HepG2 (cell line): ENCODE measurements around the gene GTF2H4.

ENCODE experiments used
- EZH2 ChIP-seq: conservative IDR thresholded peaks from 2 replicates; pipeline ENCODE4 v1.6.1; 2012; ENCODE audit warnings: mild to moderate bottlenecking, low read depth, low read length, moderate library complexity
- FOXM1 ChIP-seq: sonication (generic); formaldehyde crosslinking; IDR thresholded peaks from 2 replicates; pipeline ENCODE4 v1.5.0; 2020; ENCODE audit warnings: missing genetic modification reagents
- ZNF282 ChIP-seq: fragments of 450-650 bp; IDR thresholded peaks from 2 replicates; pipeline ENCODE4 v1.6.1; 2018; ENCODE audit not compliant: partially characterized antibody
- ZNF354B ChIP-seq: sonication (generic); formaldehyde crosslinking; IDR thresholded peaks from 2 replicates; pipeline ENCODE4 v1.8.0; 2022; ENCODE audit warnings: mild to moderate bottlenecking, missing genetic modification reagents
- TF ChIP-seq, protein P1 (sequence below): sonication (generic); formaldehyde crosslinking; IDR thresholded peaks from 2 replicates; pipeline ENCODE4 v1.5.0; 2020; ENCODE audit warnings: mild to moderate bottlenecking, missing genetic modification reagents, moderate library complexity
- TF ChIP-seq, protein P2 (sequence below): sonication (generic); formaldehyde crosslinking; IDR thresholded peaks from 2 replicates; pipeline ENCODE4 v1.4.0; 2020; ENCODE audit warnings: missing genetic modification reagents
- TF ChIP-seq, protein P3 (sequence below): sonication (generic); formaldehyde crosslinking; IDR thresholded peaks from 2 replicates; pipeline ENCODE4 v1.4.0; 2020; ENCODE audit warnings: missing genetic modification reagents, borderline replicate concordance
- TF ChIP-seq, protein P4 (sequence below): IDR thresholded peaks from 2 replicates; pipeline ENCODE4 v1.6.1; 2012; ENCODE audit warnings: inconsistent platforms

DNA sequence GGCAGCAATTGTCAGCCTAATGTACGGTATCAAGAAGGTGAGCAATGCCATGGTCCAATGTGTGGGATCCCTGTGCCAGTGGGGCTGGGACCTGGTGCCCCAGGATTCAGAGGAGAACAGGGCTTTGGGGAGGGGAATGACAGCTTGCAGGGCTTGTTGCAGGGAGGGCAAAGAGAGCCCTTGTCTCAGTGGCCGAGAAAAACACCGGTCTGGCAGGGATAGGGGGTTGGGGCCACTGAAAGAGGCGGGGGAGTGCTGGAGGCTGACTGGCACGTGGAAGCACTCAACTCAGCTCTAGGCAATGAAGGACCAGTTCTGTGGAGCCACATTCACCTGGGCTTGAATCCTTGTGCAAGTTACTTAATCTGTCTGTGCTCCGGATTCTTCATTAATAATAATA is 29.3 kb downstream of the GTF2H4 start:
- TF ChIP-seq, protein P1, sequence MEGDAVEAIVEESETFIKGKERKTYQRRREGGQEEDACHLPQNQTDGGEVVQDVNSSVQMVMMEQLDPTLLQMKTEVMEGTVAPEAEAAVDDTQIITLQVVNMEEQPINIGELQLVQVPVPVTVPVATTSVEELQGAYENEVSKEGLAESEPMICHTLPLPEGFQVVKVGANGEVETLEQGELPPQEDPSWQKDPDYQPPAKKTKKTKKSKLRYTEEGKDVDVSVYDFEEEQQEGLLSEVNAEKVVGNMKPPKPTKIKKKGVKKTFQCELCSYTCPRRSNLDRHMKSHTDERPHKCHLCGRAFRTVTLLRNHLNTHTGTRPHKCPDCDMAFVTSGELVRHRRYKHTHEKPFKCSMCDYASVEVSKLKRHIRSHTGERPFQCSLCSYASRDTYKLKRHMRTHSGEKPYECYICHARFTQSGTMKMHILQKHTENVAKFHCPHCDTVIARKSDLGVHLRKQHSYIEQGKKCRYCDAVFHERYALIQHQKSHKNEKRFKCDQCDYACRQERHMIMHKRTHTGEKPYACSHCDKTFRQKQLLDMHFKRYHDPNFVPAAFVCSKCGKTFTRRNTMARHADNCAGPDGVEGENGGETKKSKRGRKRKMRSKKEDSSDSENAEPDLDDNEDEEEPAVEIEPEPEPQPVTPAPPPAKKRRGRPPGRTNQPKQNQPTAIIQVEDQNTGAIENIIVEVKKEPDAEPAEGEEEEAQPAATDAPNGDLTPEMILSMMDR (CRISPR knock-in tag), result no peak
- no peak for TF ChIP-seq EZH2
- TF ChIP-seq, protein P2, sequence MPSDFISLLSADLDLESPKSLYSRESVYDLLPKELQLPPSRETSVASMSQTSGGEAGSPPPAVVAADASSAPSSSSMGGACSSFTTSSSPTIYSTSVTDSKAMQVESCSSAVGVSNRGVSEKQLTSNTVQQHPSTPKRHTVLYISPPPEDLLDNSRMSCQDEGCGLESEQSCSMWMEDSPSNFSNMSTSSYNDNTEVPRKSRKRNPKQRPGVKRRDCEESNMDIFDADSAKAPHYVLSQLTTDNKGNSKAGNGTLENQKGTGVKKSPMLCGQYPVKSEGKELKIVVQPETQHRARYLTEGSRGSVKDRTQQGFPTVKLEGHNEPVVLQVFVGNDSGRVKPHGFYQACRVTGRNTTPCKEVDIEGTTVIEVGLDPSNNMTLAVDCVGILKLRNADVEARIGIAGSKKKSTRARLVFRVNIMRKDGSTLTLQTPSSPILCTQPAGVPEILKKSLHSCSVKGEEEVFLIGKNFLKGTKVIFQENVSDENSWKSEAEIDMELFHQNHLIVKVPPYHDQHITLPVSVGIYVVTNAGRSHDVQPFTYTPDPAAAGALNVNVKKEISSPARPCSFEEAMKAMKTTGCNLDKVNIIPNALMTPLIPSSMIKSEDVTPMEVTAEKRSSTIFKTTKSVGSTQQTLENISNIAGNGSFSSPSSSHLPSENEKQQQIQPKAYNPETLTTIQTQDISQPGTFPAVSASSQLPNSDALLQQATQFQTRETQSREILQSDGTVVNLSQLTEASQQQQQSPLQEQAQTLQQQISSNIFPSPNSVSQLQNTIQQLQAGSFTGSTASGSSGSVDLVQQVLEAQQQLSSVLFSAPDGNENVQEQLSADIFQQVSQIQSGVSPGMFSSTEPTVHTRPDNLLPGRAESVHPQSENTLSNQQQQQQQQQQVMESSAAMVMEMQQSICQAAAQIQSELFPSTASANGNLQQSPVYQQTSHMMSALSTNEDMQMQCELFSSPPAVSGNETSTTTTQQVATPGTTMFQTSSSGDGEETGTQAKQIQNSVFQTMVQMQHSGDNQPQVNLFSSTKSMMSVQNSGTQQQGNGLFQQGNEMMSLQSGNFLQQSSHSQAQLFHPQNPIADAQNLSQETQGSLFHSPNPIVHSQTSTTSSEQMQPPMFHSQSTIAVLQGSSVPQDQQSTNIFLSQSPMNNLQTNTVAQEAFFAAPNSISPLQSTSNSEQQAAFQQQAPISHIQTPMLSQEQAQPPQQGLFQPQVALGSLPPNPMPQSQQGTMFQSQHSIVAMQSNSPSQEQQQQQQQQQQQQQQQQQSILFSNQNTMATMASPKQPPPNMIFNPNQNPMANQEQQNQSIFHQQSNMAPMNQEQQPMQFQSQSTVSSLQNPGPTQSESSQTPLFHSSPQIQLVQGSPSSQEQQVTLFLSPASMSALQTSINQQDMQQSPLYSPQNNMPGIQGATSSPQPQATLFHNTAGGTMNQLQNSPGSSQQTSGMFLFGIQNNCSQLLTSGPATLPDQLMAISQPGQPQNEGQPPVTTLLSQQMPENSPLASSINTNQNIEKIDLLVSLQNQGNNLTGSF, result no peak
- TF ChIP-seq, protein P3, sequence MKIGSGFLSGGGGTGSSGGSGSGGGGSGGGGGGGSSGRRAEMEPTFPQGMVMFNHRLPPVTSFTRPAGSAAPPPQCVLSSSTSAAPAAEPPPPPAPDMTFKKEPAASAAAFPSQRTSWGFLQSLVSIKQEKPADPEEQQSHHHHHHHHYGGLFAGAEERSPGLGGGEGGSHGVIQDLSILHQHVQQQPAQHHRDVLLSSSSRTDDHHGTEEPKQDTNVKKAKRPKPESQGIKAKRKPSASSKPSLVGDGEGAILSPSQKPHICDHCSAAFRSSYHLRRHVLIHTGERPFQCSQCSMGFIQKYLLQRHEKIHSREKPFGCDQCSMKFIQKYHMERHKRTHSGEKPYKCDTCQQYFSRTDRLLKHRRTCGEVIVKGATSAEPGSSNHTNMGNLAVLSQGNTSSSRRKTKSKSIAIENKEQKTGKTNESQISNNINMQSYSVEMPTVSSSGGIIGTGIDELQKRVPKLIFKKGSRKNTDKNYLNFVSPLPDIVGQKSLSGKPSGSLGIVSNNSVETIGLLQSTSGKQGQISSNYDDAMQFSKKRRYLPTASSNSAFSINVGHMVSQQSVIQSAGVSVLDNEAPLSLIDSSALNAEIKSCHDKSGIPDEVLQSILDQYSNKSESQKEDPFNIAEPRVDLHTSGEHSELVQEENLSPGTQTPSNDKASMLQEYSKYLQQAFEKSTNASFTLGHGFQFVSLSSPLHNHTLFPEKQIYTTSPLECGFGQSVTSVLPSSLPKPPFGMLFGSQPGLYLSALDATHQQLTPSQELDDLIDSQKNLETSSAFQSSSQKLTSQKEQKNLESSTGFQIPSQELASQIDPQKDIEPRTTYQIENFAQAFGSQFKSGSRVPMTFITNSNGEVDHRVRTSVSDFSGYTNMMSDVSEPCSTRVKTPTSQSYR, result no peak
- no peak for TF ChIP-seq FOXM1 (CRISPR knock-in tag)
- TF ChIP-seq, protein P4, sequence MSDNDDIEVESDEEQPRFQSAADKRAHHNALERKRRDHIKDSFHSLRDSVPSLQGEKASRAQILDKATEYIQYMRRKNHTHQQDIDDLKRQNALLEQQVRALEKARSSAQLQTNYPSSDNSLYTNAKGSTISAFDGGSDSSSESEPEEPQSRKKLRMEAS, result no peak
- TF ChIP-seq ZNF354B (CRISPR knock-in tag), result no peak
- no peak for TF ChIP-seq ZNF282
